ENCODE measurements around the gene TBC1D19.

DNA sequence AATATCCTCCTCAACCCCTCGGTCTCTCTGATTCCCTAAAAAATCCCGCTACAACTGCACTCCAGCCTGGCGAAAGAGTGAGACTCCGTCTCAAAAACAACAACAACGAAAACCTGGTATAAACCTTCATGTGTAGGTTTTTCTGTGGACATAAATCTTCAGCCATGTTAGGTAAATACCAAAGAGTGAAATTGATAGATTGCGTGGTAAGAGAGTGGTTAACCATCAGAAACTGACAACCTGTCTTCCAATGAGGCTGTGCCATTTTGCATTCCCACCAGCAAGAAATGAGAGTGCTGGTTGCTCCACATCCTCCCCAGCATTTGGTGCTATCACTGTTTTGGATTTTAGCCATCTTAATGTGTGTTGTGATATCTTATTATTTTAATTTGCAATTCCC lies 10.9 kb downstream of the TBC1D19 start:
- no peak for TF ChIP-seq POLR2A (IDR thresholded peaks at IDR 0.05)
- TF ChIP-seq, protein P1, sequence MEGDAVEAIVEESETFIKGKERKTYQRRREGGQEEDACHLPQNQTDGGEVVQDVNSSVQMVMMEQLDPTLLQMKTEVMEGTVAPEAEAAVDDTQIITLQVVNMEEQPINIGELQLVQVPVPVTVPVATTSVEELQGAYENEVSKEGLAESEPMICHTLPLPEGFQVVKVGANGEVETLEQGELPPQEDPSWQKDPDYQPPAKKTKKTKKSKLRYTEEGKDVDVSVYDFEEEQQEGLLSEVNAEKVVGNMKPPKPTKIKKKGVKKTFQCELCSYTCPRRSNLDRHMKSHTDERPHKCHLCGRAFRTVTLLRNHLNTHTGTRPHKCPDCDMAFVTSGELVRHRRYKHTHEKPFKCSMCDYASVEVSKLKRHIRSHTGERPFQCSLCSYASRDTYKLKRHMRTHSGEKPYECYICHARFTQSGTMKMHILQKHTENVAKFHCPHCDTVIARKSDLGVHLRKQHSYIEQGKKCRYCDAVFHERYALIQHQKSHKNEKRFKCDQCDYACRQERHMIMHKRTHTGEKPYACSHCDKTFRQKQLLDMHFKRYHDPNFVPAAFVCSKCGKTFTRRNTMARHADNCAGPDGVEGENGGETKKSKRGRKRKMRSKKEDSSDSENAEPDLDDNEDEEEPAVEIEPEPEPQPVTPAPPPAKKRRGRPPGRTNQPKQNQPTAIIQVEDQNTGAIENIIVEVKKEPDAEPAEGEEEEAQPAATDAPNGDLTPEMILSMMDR (IDR thresholded peaks at IDR 0.05 in 4 of 5, conservative IDR thresholded peaks at IDR 0.05 in 1 of 5), result no peak
